H1 (cell line): ENCODE results near the gene DTX3.

ENCODE experiments used
- BRCA1 ChIP-seq: IDR thresholded peaks from 2 replicates; pipeline ENCODE4 v1.6.1; 2012; ENCODE audit warnings: low read depth, low read length, improper control_type of control experiment
- CHD2 ChIP-seq: IDR thresholded peaks from 2 replicates; pipeline ENCODE4 v1.6.1; 2012; ENCODE audit warnings: low read length, improper control_type of control experiment
- CREB1 ChIP-seq: IDR thresholded peaks from 2 replicates; pipeline ENCODE4 v1.6.1; 2012; ENCODE audit warnings: inconsistent platforms
- CTCF ChIP-seq, 3 experiments: IDR thresholded peaks; 1 replicate in 2 of 3; 2 replicates in 1 of 3; pipeline versions ENCODE4 v1.5.1 to v1.6.1; 2011; ENCODE audit warnings: low read length in 3 of 3, mild to moderate bottlenecking in 3 of 3, inconsistent platforms in 2 of 3, low read depth in 1 of 3, moderate library complexity in 1 of 3; ENCODE audit not compliant: insufficient read depth in 1 of 3; ENCODE audit errors: control extremely low read depth in 1 of 3
- EZH2 ChIP-seq: fragments of 200-600 bp; sonication (generic); IDR thresholded peaks from 2 replicates; pipeline ENCODE4 v1.7.1; 2012; ENCODE audit warnings: low read depth, mild to moderate bottlenecking, moderate library complexity, low read length, inconsistent platforms; ENCODE audit not compliant: severe bottlenecking
- KDM5A ChIP-seq: fragments of 200-600 bp; IDR thresholded peaks from 2 replicates; pipeline ENCODE4 v1.7.1; 2012; ENCODE audit warnings: mild to moderate bottlenecking, low read length, inconsistent platforms, mixed read lengths
- MAX ChIP-seq: IDR thresholded peaks from 2 replicates; pipeline ENCODE4 v1.6.1; 2012; ENCODE audit warnings: inconsistent platforms
- POLR2A ChIP-seq, 2 experiments: IDR thresholded peaks; 1 replicate in 1 of 2; 2 replicates in 1 of 2; pipeline ENCODE4 v1.6.1; 2011; ENCODE audit warnings: low read depth in 2 of 2, low read length in 2 of 2, mild to moderate bottlenecking in 2 of 2; ENCODE audit errors: control extremely low read depth in 1 of 2
- RAD21 ChIP-seq, 2 experiments: IDR thresholded peaks in 1 of 2; conservative IDR thresholded peaks in 1 of 2; 2 replicates each; pipeline ENCODE4 v1.6.1; 2011; ENCODE audit warnings: low read depth in 2 of 2, low read length in 2 of 2, improper control_type of control experiment in 1 of 2, inconsistent platforms in 1 of 2, mild to moderate bottlenecking in 1 of 2, moderate library complexity in 1 of 2
- RFX5 ChIP-seq: IDR thresholded peaks from 2 replicates; pipeline ENCODE4 v1.6.1; 2011; ENCODE audit warnings: low read depth, low read length, improper control_type of control experiment, borderline replicate concordance
- SRF ChIP-seq: IDR thresholded peaks from 2 replicates; pipeline ENCODE4 v1.6.1; 2011; ENCODE audit warnings: mild to moderate bottlenecking, low read depth, low read length, moderate library complexity
- TBP ChIP-seq: IDR thresholded peaks from 2 replicates; pipeline ENCODE4 v1.6.1; 2011; ENCODE audit warnings: low read depth, low read length, improper control_type of control experiment
- TCF12 ChIP-seq: IDR thresholded peaks from 2 replicates; pipeline ENCODE4 v1.6.1; 2011; ENCODE audit warnings: low read depth, mild to moderate bottlenecking, low read length
- USF2 ChIP-seq: IDR thresholded peaks from 2 replicates; pipeline ENCODE4 v1.6.1; 2011; ENCODE audit warnings: low read length, improper control_type of control experiment

GRCh38 chr12:57600395-57600794 lies 4.2 kb upstream of the DTX3 start:
- TF ChIP-seq CTCF (IDR thresholded peaks at IDR 0.05; ENCODE audit: control extremely low read depth in 1 of 3, insufficient read depth in 1 of 3, low read depth in 1 of 3, low read length in 3 of 3) (no peak), TBP (no peak), TCF12 (no peak), EZH2 (no peak), USF2 (no peak), CHD2 (no peak), KDM5A (no peak), RFX5 (no peak), CREB1 (no peak), BRCA1 (no peak), RAD21 (IDR thresholded peaks at IDR 0.05 in 1 of 2, conservative IDR thresholded peaks at IDR 0.05 in 1 of 2; ENCODE audit: low read depth in 2 of 2, low read length in 2 of 2) (no peak), SRF (no peak), MAX (no peak), POLR2A (IDR thresholded peaks at IDR 0.05; ENCODE audit: control extremely low read depth in 1 of 2, low read depth in 2 of 2, low read length in 2 of 2) (no peak)
